Dedifferentiated amniotic fluid mesenchymal stem cell (primary cell): ENCODE results near the gene CRYBA1.
"Not testable (repeated sequence)": the region's sequence is repeated elsewhere in the genome, so short reads cannot be mapped to it uniquely, and the experiment has no call there.

Experiments
- DNase-seq: peaks from one replicate; pipeline ENCODE4 v3.0.0-alpha.2; 2016; ENCODE audit errors: extremely low spot score

Gene CRYBA1

DNA sequence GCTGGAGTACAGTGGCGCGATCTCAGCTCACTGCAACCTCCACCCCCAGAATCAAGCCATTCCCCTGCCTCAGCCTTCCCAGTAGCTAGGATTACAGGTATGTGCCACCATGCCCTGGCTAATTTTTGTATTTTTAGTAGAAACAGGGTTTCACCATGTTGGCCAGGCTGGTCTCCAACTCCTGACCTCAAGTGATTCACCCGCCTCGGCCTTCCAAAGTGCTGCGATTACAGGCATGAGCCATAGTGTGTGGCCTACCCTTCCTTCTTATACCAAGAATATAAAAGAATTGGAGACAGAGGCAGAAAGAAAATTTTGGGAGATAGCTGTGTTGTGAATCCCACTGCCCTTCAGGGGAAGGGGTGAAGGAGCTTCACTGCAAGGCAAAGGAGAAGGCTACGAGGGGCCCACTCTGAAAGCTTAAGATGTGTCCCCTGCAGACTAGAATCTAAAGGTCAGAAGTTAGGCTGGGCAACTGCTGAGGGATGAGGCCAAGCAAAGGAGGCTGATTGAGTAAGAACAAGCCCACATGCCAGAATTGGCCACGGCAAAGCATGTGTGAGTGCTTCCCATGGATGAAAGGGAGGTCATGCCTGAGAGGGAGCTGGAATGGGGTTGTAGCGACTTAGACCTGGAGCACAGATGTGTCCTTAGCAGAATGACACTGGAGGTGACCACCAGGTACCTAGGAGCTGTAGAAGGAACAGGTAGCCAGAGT lies 8.4 kb upstream of the CRYBA1 start:
- no peak for DNase-seq

DNA sequence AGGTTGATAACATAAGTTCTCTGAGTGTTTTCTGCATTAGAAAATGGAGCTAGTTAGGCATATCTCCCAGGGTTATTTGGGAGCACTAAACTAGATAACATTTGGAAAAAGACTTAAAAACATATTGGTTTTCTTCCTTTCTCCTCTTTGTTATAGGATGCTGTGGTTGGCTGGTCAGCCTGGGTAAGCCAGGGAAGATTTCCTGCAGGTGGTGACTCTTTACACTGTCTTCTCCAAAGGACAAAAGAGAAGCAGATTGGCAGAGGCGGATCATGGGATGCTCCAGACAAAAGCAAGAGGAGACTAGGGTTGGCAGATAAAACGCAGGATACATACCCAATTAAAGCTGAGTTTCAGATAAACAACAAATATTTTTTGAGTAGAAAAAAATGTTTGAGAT lies 6.2 kb upstream of the CRYBA1 start:
- no peak for DNase-seq

- DNase-seq, result peak; percentile 95
Measured at GRCh38 chr17:29240968-29241963, 5.4 kb upstream of the CRYBA1 start.

DNA sequence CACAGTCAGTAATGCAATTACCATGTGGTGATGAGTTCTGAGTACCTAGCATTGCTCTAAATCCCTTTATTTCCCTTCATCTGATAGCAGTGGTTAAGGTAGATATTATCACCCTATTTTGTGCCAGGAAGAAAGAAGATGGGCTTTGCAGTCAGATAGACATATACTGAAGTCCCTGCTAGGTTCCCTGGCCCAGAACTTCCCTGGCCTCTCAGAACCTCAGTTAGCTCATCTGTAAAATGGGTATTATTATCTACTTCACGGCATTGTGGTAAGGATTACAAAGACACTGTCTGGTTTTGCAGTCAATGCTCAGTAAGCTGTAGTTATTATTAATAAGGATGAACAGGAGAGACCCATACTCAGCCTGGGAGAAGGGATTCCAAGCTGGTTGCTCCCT lies 4.6 kb upstream of the CRYBA1 start:
- DNase-seq, result no peak

DNA sequence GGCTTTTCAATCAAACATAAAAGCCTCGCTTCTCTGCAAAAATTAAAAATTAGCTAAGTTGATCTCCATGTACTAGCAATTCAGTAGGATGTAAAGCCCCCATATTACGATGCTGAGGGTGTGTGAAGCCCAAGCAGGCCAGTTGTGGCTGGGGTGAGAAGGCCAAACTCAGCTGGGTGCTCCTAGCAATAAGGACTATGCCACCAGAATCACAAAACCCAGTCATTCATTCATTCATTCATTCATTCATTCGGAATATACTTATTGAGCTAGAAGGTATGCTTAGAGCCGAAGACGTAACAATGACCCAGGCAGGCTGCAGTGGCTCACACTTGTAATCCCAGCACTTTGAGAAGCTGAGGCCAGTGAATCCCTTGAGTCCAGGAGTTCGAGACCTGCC lies 3.9 kb upstream of the CRYBA1 start:
- no peak for DNase-seq

GRCh38 chr17:29243792-29244191 lies 2.9 kb upstream of the CRYBA1 start:
- DNase-seq, result no peak

DNA sequence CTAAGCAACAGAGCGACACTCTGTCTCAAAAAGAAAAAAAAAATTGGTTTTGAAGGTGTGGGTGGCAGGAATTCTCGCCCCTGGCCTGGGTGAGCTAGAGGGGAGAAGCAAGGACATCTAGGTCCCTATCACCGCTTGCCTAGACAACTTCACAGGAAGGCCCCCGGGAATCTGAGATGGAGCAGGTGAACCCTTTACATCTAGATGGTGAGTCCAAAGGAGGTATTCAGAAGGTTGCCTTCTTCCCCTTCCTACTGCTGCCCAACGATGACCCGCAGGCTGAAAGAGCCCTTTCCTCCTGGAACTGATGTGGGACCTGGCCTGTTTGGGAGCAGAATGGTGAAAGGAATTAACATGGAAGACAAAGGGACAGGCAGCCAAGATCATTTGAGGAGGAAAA lies 1.3 kb upstream of the CRYBA1 start:
- DNase-seq, result no peak

GRCh38 chr17:29247219-29247618 lies 560 bp downstream of the CRYBA1 start:
- DNase-seq, result no peak

DNA sequence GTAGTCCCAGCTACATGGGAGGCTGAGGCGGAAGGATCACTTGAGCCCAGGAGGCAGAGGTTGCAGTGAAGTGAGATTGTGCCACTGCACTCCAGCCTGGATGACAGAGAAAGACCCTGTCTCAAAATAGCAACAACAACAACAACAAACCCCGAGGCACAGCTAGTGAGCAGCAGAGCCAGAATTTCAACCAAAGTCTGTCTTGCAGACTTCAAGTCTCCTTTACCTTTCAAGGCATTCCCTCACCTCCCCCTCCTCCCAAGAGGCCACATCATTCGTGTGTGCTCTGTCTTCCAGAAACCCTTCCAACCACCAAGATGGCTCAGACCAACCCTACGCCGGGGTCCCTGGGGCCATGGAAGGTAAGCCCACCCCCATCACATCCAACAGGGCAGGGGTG lies 2.2 kb downstream of the CRYBA1 start:
- DNase-seq, result no peak

DNA sequence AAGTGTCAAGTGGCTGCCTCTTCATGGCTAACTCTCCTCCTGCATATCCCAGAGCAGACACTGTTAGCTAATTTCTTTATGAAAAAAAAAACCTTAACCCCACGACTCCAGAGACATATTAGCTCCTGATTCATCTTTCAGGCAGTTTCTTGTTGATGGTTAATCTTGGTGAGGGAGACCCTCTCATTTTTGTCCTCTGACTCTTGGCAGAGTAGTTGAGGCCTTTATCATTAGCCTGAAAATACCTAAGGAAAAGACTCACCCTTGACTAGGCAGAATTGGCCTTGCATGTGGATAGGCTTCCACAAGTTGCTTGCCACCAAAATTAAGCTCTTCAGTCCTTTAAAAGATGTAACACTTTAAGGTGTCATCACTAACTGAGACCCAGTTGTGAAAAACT lies 4.0 kb downstream of the CRYBA1 start:
- DNase-seq, result no peak

- no peak for DNase-seq
Measured at GRCh38 chr17:29251184-29251583, 4.5 kb downstream of the CRYBA1 start.

- peak; percentile 40 for DNase-seq
Measured at GRCh38 chr17:29252101-29252791, 5.6 kb downstream of the CRYBA1 start.

DNA sequence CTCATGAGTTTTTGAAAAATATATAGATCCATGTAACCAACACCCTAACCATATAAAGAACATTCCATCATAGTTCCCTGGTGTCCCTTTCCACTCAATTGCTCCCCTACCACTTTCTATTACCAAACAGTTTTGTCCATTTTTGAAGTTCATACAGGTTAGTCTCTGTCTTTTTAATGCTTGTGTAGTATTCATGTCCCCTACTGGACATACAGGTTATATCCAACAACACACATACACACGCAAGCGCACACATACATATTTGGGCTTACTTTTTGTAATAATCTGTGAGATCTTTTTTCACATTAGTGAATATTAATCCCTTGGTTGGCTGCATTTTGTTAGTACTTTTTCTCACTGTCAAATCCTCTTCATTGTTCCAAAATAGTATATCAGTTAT lies 6.4 kb downstream of the CRYBA1 start:
- DNase-seq, result no peak

- no peak for DNase-seq
Measured at GRCh38 chr17:29255926-29256522, 9.4 kb downstream of the CRYBA1 start.

DNA sequence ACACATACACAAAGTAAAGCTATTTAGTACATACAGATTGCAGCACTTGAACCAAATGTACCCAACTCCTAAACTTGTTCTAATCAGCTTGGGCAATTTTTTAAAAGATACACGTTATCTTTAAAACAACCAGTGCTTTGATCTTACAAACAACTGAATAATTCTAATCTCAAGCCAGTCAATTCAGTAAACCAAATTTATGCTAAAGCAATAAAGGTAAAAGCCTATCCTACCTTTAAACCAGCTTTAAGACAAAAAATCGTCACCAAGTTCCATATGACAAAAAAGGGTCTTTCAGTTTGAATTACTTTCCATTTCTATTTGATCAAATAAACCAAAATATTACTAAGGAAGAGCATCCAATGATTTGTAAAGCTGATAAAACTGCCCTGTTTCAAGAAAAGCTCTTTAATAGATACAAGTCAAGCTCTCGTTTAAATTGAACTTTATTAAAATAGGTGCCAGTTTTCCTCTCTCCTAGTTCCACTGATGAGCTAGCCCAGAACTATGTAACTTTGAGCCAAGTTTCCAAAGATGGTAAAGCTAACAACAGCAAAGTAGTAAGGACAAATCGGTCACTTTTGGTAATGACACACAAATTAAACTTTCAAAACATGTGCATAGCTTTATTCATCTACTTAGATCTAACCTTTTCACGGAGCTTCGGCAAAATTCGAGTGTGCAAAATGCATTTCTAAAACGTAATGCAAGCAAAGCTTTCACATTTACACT lies 10.2 kb downstream of the CRYBA1 start:
- peak; percentile 48 for DNase-seq

- DNase-seq, result peak; percentile 39
Measured at GRCh38 chr17:29257756-29258155, 11.1 kb downstream of the CRYBA1 start.

DNA sequence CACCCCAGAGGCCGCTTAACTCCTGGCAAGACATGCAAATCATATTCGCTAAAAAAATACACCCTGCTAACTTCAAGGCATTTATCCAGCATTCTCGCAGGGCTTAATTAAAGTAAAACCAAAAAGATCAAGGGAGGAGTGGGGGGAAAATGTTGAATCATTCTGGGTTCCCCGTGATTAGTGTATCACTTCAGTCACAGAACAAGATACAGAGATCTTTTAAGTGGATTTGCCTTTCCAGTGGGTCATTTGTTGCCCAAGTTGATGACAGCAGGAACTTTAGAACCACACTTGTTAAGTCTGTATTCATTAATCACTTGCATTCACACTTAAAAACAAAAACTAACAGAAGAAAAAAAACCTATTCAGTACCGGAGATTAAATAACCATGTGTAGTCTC lies 17.3 kb downstream of the CRYBA1 start:
- no peak for DNase-seq

DNA sequence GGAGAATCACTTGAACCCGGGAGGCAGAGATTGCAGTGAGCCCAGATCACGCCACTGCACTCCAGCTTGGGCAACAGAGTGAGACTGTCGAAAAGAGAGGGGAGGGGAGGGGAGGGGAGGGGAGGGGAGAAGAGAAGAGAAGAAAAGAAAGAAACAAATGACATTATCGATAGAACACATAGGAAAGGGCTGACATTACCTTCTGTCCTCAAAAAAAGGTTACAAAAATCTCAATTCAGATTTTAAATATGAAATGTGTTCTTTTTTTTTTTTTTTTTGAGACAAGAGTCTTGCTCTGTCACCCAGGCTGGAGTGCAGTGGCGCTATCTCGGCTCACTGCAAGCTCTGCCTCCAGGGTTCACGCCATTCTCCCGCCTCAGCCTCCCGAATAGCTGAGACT lies 25.3 kb downstream of the CRYBA1 start:
- not testable (repeated sequence) for DNase-seq

- no peak for DNase-seq
Measured at GRCh38 chr17:29273924-29274323, 27.3 kb downstream of the CRYBA1 start.

- DNase-seq, result no peak
Measured at GRCh38 chr17:29278692-29279091, 32.0 kb downstream of the CRYBA1 start.

- DNase-seq, result no peak
Measured at GRCh38 chr17:29279397-29280070, 32.9 kb downstream of the CRYBA1 start.
